Testis (tissue), 3 donors: ENCODE measurements around the gene MLPH. TPM values are rescaled to one million over a fixed set of nuclear protein-coding genes. Genes with fewer than 3 reads are reported as not detected.

Source experiments
- DNase-seq: peaks from one replicate; pipeline ENCODE4 v3.0.0-alpha.2; 2019
- H3K27ac ChIP-seq, 2 donors: fragments of 200-600 bp; sonication (generic); one replicate each; pipeline ENCODE4 v1.5.1; 2019
- H3K27me3 ChIP-seq: fragments of 200-600 bp; sonication (generic); one replicate; pipeline ENCODE4 v1.5.1; 2019
- H3K36me3 ChIP-seq: fragments of 200-600 bp; sonication (generic); one replicate; pipeline ENCODE4 v1.5.1; 2017; ENCODE audit warnings: low read depth; ENCODE audit errors: missing control alignments
- H3K4me1 ChIP-seq: fragments of 200-600 bp; sonication (generic); one replicate; pipeline ENCODE4 v1.5.1; 2019
- H3K4me3 ChIP-seq, 2 donors: fragments of 200-600 bp; sonication (generic); one replicate each; pipeline ENCODE4 v1.5.1; 2017 to 2019
- H3K9me3 ChIP-seq: fragments of 200-600 bp; sonication (generic); one replicate; pipeline ENCODE4 v1.5.1; 2017
- POLR2A ChIP-seq: fragments of 450-650 bp; IDR thresholded peaks from one replicate; pipeline ENCODE4 v1.6.1; 2017; ENCODE audit warnings: antibody characterized with exemption, mild to moderate bottlenecking, moderate library complexity
- WGBS, 2 donors: methylation state at CpG; one replicate each; pipeline ENCODE4 v1.1.5; 2018; 5-methylcytosine and 5-hydroxymethylcytosine counted together
- intact Hi-C: fragments of 100-400 bp; cut with DNase I; formaldehyde crosslinking; loops from one replicate; pipeline ENCODE4 v1.15.1; 2023; ENCODE audit warnings: low total_unique reads
- polyA plus RNA-seq: library from polyadenylated mRNA; stranded (reverse); fragments of 350-450 nt; fragmentation: Illumina TruSeq; extraction: RNeasy Lipid Tissue Mini Kit (QIAGEN cat#74804); gene quantifications from one replicate; pipeline ENCODE4 v1.2.3, GENCODE V29; 2014; ENCODE audit warnings: low read depth, low replicate concordance; ENCODE audit not compliant: insufficient read depth
- total RNA-seq, 2 donors: library from RNA; depleted of rRNA; stranded (reverse); fragments of >200 nt; gene quantifications; one replicate each; pipeline ENCODE4 v1.2.3, GENCODE V29; 2016
- TF ChIP-seq, protein P1 (sequence below), 3 experiments: fragments of 450-650 bp in 2 of 3; fragments of 200-600 bp in 1 of 3; sonication (generic) in 1 of 3; IDR thresholded peaks; one replicate each; pipeline ENCODE4 v1.5.1; 2016 to 2019; ENCODE audit warnings: antibody characterized with exemption in 3 of 3, mild to moderate bottlenecking in 2 of 3, moderate library complexity in 1 of 3

The MLPH gene
- total and polyA plus RNA-seq, 3 donors from 2014 or later, result 5.5 to 7.4 (median 6.5) TPM

DNA sequence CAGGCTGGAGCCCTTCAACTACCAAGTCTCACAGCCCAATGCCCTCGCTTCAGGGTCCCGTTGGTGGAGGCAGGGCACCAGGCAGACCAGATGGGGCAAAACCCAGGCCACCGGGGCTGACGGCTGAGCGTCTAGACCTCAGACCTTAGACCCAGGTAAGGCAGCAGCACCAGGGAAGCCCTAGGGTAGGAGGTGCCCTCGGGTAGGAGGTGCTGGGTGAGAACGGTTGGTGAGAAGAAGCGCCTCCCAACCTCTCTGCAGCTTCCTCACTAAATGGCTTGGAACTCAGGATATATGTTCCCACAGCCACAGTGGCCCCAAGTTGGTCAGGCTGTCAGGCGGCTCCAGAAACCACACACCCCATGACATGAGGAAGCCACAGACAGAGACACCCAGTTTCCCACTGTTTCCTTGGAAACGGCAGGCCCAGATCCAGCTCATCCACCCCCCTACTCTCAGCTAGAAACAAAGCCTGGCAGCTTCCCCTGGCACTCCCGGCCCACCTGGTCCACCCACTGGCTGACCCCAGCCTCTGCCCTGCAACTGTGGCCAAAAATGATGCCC lies 13.1 kb upstream of the MLPH start:
- peaks cover 23% of the 10 kb centered on the region for H3K4me1 ChIP-seq
- H3K4me3 ChIP-seq, result no peak overlapping the region
- no peak for DNase-seq
- H3K9me3 ChIP-seq, result no peaks in the 10 kb centered on the region
- WGBS, 2 donors, result 66 to 100% methylated on average over 1 to 9 of the region's 11 CpGs
- TF ChIP-seq POLR2A, result no peak
- TF ChIP-seq, protein P1, sequence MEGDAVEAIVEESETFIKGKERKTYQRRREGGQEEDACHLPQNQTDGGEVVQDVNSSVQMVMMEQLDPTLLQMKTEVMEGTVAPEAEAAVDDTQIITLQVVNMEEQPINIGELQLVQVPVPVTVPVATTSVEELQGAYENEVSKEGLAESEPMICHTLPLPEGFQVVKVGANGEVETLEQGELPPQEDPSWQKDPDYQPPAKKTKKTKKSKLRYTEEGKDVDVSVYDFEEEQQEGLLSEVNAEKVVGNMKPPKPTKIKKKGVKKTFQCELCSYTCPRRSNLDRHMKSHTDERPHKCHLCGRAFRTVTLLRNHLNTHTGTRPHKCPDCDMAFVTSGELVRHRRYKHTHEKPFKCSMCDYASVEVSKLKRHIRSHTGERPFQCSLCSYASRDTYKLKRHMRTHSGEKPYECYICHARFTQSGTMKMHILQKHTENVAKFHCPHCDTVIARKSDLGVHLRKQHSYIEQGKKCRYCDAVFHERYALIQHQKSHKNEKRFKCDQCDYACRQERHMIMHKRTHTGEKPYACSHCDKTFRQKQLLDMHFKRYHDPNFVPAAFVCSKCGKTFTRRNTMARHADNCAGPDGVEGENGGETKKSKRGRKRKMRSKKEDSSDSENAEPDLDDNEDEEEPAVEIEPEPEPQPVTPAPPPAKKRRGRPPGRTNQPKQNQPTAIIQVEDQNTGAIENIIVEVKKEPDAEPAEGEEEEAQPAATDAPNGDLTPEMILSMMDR (IDR thresholded peaks at IDR 0.05), result no peak
- H3K27ac ChIP-seq, result peak overlapping the region in 1 of 2 donors; percentile 92
- no peaks in the 10 kb centered on the region for H3K36me3 ChIP-seq
- H3K27me3 ChIP-seq, result no peaks in the 10 kb centered on the region
- intact Hi-C loops, result loop anchor here (5.0 to 10.0 kb wide), 2 partner anchors 52 to 349 kb away; no protein-coding TSS in a partner anchor

DNA sequence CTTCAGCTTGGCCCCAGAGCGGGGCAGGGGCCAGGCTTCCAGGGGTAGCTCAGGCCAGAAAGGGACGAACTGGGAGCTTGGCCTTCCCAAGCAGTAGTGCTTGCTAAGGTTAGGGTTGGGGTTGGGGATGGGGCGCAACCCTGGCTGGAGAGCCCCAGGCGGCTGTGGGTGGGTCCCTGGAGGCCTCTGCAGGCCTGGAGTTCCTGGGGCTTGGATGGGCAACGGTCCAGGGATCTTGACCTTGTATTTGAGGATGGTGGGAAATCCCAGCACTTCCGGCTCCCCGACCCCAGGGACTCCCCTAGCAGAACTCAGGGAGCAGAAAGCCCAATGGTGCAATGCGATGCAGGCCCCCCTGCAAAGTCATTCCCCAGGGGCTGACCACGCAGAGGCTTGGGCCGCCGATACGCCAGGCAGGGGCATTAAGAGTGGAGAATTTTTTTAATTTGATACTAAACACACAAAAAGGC lies 12.6 kb upstream of the MLPH start:
- TF ChIP-seq, protein P1 (IDR thresholded peaks at IDR 0.05), result no peak
- no peak for TF ChIP-seq POLR2A
- Histone ChIP-seq H3K4me3 (peak overlapping the region; percentile 77), H3K4me1 (peaks cover 25% of the 10 kb centered on the region), H3K27ac (peak overlapping the region; percentile 90 to 92), H3K27me3 (no peaks in the 10 kb centered on the region), H3K36me3 (no peaks in the 10 kb centered on the region), H3K9me3 (no peaks in the 10 kb centered on the region)
- 12 to 34% methylated on average over 9 to 12 of the region's 12 CpGs for WGBS, 2 donors
- intact Hi-C loops, result loop anchor here (5.0 to 10.0 kb wide), 2 partner anchors 52 to 350 kb away; no protein-coding TSS in a partner anchor
- DNase-seq, result no peak

DNA sequence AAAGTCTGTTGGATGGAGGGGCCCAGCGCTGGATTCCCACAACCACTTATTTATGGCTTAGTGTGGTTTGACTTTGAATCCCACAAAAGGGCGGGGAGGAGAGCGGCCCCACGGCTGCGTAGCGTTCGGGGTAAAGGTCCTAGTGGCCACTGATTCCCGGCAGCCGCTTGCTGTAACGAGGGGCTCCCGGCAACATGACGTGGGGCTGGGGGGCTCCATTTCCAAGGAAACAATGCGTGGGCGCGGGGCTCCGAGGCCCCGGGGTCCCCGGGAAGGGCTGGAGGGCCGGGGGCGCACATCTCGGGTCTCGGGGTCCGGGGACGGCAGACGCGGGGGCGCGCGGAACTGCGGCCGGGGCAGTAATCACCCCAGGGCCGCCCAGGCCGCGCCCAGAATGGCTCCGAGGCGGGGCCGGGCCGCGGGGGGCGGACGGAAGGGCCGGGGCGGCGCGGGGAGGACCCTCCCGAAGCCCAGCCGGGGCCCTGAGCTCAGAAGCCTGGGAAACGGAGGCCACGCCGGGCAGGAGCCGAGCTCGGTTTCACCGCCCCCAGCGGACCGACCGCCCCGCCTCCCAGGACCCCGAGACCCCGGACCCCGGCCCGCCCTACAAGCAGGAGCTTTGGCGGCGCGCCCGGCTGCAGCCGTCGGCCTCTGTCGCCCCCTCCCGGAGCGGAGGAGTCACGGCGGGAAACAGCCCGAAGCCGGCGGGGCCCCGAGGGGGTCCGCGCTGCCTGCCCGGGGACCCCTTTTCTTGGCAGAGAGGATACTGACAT lies 11.9 kb upstream of the MLPH start:
- no peaks in the 10 kb centered on the region for H3K27me3 ChIP-seq
- TF ChIP-seq, protein P1 (IDR thresholded peaks at IDR 0.05), result peak; percentile 83 to 93 (median 85)
- no peak for TF ChIP-seq POLR2A
- intact Hi-C loops, result loop anchor here (5.0 to 10.0 kb wide), 2 partner anchors 53 to 350 kb away; no protein-coding TSS in a partner anchor
- peak overlapping the region; percentile 90 to 92 for H3K27ac ChIP-seq
- no peaks in the 10 kb centered on the region for H3K9me3 ChIP-seq
- peak; percentile 91 for DNase-seq
- peaks cover 28% of the 10 kb centered on the region for H3K4me1 ChIP-seq
- no peaks in the 10 kb centered on the region for H3K36me3 ChIP-seq
- peak overlapping the region; percentile 77 for H3K4me3 ChIP-seq
- WGBS, 2 donors, result 1 to 2% methylated on average over 17 to 38 of the region's 79 CpGs

GRCh38 chr2:237475704-237476141 lies 11.3 kb upstream of the MLPH start:
- DNase-seq, result no peak
- 8 to 19% methylated on average over 17 of the region's 17 CpGs for WGBS, 2 donors
- Histone ChIP-seq H3K4me3 (peak overlapping the region; percentile 77), H3K4me1 (peaks cover 28% of the 10 kb centered on the region), H3K27me3 (no peaks in the 10 kb centered on the region), H3K36me3 (no peaks in the 10 kb centered on the region), H3K9me3 (no peaks in the 10 kb centered on the region), H3K27ac (peak overlapping the region; percentile 90 to 92)
- intact Hi-C loops, result loop anchor here (10.0 kb wide), 1 partner anchor 351 kb away; no protein-coding TSS in a partner anchor
- no peak for TF ChIP-seq POLR2A
- TF ChIP-seq, protein P1 (IDR thresholded peaks at IDR 0.05), result peak in 1 of 3 experiments; percentile 16
